Colonic mucosa (tissue), 4 donors: Measurements from ENCODE around the gene ANKRD6. TPM values are rescaled to one million over a fixed set of nuclear protein-coding genes. Genes with fewer than 3 reads are reported as not detected.

Source experiments
- DNase-seq: peaks from one replicate; pipeline ENCODE4 v3.0.0-alpha.2; 2020
- H3K27ac ChIP-seq: fragments of 200-600 bp; one replicate; pipeline ENCODE4 v1.8.0; 2021
- H3K27me3 ChIP-seq: fragments of 200-600 bp; one replicate; pipeline ENCODE4 v1.8.0; 2021
- H3K36me3 ChIP-seq: fragments of 200-600 bp; one replicate; pipeline ENCODE4 v1.8.0; 2021
- H3K4me1 ChIP-seq: fragments of 200-600 bp; one replicate; pipeline ENCODE4 v1.8.0; 2021; ENCODE audit warnings: mild to moderate bottlenecking
- H3K4me3 ChIP-seq: fragments of 200-600 bp; one replicate; pipeline ENCODE4 v1.8.0; 2021
- H3K9ac ChIP-seq, 2 donors: one replicate each; pipeline ENCODE4 v1.7.0; 2013; ENCODE audit warnings: control low read depth in 2 of 2, low read depth in 2 of 2, low read length in 2 of 2
- H3K9me3 ChIP-seq: fragments of 200-600 bp; one replicate; pipeline ENCODE4 v1.8.0; 2021
- CTCF ChIP-seq: fragments of 200-600 bp; IDR thresholded peaks from one replicate; pipeline ENCODE4 v1.8.0; 2022; ENCODE audit warnings: antibody characterized with exemption, mild to moderate bottlenecking
- intact Hi-C: fragments of 100-400 bp; cut with DNase I; formaldehyde crosslinking; loops from one replicate; pipeline ENCODE4 v1.14.1; 2022
- total RNA-seq, 2 donors: library from RNA; stranded (reverse); fragmentation: NEBNext Ultra II Directional in 1 of 2; extraction: Animal tissue kit (Norgen Biotek cat#: 25700) in 1 of 2; gene quantifications; one replicate each; pipeline ENCODE4 v1.2.1, GENCODE V29; 2021
- donor health status: healthy.
- donor health status: DM: no; HTN: no; CAD: no.
- donor health status: DM: no; HTN: no; CAD: no.

The ANKRD6 gene
- total RNA-seq, 2 donors from 2014 or later = 1.6 to 3.1 TPM

- H3K27me3 ChIP-seq = no peaks in the 10 kb centered on the region
- H3K9me3 ChIP-seq = no peaks in the 10 kb centered on the region
- no peak overlapping the region for H3K27ac ChIP-seq
- H3K4me1 ChIP-seq = no peaks in the 10 kb centered on the region
- no peak overlapping the region for H3K4me3 ChIP-seq
- intact Hi-C loops = no loop called here
- no peak overlapping the region for H3K9ac ChIP-seq
- no peaks in the 10 kb centered on the region for H3K36me3 ChIP-seq
- TF ChIP-seq CTCF = no peak
- DNase-seq = no peak
Observed at GRCh38 chr6:89670935-89671565, 238.1 kb downstream of the ANKRD6 start.

DNA sequence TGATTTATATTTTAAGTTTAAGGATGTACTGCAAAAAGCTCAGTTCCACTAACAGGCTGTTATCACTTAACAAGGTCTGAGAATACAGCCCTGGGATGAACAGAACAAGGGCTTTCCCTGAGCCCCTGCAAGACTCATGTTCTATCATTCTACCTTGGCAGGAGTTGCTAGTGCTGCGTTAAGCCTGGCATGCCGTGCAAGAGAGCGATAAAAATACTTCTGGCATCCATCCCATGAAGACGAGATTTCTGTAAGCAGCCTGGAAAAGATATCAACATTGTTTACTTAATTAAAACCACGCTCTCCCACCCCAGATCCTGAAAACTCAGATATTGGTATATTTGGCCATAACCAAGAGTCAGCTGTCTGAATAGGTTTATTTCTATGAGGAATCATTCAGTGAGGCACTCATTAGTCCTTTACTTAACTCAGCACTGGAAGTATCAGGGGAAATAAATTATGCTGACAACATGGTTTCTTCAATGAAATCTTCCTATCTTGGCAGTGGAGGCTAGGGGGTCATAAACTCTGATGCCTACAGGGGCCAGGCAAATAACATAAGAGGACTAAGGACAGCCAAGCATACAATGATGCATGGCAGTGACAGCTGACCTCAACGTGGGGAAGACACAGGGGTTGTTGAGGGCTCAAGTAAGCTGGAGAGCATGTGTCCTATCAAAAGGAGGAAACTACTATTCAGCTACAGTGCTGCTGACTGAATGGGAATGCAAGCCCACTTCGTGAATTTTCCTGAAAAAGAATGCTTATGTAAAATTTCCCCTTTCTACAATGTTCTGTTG lies 243.2 kb downstream of the ANKRD6 start:
- Histone ChIP-seq H3K9ac (no peak overlapping the region), H3K36me3 (no peaks in the 10 kb centered on the region), H3K4me3 (no peak overlapping the region), H3K4me1 (no peaks in the 10 kb centered on the region), H3K27ac (no peak overlapping the region), H3K9me3 (no peaks in the 10 kb centered on the region), H3K27me3 (no peaks in the 10 kb centered on the region)
- no peak for TF ChIP-seq CTCF
- no peak for DNase-seq
- intact Hi-C loops = no loop called here

- TF ChIP-seq CTCF = no peak
- no peaks in the 10 kb centered on the region for H3K4me1 ChIP-seq
- H3K9me3 ChIP-seq = no peaks in the 10 kb centered on the region
- intact Hi-C loops = no loop called here
- H3K9ac ChIP-seq = no peak overlapping the region
- no peaks in the 10 kb centered on the region for H3K27me3 ChIP-seq
- no peak for DNase-seq
- no peak overlapping the region for H3K27ac ChIP-seq
- no peaks in the 10 kb centered on the region for H3K36me3 ChIP-seq
- H3K4me3 ChIP-seq = no peak overlapping the region
Observed at GRCh38 chr6:89678531-89678930, 245.6 kb downstream of the ANKRD6 start.

DNA sequence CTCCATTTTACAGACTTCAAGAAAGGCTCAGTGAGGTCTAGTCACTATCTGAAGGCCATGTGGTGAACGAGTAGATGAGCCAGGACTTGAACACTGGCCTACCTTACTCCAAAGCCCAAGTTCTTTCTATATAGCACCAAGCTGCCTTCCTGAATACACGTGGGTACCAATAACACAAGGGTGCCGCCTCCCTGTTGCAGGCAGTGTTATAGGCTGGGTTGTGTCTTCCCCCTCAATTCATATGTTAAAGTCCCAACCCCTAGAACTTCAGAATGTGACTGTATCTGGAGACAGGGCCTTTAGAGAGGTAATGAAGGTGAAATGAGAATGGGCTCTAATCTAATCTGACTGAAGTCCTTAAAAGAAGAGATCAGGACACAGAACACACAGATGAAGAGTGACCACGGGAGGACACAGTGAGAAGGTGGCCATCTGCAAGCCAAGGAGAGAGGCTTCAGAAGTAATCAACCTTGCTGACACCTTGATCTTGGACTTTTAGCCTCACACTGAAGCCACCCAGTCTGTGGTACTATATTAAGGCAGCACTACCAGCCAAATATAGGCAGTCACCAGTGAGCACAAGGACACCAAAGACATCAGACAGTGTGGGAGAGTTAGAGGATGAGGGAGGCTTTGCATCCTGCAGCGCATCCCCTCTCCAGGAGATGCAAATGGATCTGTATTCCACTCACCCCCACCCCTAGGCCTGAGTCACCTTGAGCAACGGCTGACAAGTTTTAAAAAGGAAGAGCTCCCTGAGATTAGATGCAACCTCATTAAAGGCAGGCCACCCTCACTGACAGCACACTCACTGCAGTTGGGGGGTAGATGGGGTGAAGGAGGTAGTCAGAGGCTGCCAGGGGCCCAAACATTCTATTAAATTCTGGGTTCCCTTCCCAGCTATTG lies 246.5 kb downstream of the ANKRD6 start:
- no peak overlapping the region for H3K9ac ChIP-seq
- H3K9me3 ChIP-seq = no peaks in the 10 kb centered on the region
- H3K27me3 ChIP-seq = no peaks in the 10 kb centered on the region
- peaks cover 4% of the 10 kb centered on the region for H3K36me3 ChIP-seq
- TF ChIP-seq CTCF = no peak
- H3K4me3 ChIP-seq = no peak overlapping the region
- no peak for DNase-seq
- no peaks in the 10 kb centered on the region for H3K4me1 ChIP-seq
- no peak overlapping the region for H3K27ac ChIP-seq
- intact Hi-C loops = no loop called here

DNA sequence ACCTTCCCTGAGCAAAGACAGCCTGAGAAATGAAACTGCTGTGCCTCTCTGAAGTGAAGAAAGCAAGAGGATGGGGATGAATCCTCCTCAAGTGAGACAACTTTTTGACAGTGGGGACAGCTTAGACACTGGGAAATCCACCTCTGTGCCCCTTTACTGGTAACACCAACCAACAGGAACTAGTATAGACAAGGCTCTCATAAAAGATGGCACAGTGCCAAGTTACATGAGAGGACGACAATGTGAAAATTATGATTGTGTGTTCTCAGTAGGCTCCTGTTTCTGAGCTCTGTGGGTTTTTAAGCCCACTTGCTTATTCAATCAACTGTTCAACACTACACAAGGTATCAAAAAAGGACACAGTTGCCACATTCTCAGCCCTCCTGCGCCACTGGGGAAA lies 247.2 kb downstream of the ANKRD6 start:
- no peak for DNase-seq
- no peaks in the 10 kb centered on the region for H3K27me3 ChIP-seq
- peaks cover 4% of the 10 kb centered on the region for H3K36me3 ChIP-seq
- no peak overlapping the region for H3K9ac ChIP-seq
- H3K9me3 ChIP-seq = no peaks in the 10 kb centered on the region
- H3K4me1 ChIP-seq = no peaks in the 10 kb centered on the region
- intact Hi-C loops = no loop called here
- no peak overlapping the region for H3K27ac ChIP-seq
- TF ChIP-seq CTCF = no peak
- H3K4me3 ChIP-seq = no peak overlapping the region
